ENCODE results near the gene AMMECR1. TPM values are rescaled to one million over a fixed set of nuclear protein-coding genes. Genes with fewer than 3 reads are reported as not detected.

AMMECR1 gene
- total RNA-seq, 4 donors from 2014 or later, result 7.1 to 15.3 (median 11.0) TPM

DNA sequence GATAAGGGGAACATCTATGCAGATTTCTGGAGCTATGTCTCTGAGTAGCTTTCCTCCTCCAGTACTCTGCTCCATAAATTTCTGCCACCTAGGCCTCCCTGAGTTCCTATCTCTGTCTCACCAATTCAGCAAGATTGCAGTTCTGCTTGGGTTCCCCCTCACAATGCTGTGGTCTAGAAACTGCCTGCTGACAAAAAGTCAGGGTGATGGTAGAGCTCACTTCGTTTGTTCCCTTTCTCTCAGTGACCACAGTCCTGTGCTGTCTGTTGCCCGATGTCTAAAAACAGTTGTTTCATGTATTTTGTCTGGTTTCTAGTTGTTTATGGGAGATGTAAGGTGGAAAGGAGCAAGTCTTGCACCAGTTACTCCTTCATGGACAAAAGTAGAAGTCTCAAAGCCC, 41.1 kb downstream of the AMMECR1 start:
- no peak overlapping the region for H3K4me3 ChIP-seq (ENCODE audit: low read depth, poor library complexity, severe bottlenecking)

DNA sequence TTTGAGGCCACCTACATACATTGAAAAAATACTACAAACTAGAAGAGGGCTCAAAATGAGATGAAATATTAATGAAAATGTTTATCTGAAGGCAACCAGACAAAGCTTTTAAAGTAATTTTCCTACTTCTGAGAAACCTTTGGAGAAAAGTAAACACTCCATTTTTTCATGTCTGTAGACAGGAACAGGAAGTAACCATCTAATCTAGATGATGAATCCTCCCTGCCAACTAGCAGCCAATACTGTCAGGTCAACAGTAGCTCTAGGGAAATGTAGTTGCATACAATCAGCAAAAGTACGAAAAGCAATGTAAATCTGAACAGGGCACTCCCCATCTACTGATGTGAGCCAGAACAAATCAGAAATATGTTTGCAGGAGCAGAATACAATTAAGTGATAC, 49.0 kb downstream of the AMMECR1 start:
- TF ChIP-seq POLR2A (IDR thresholded peaks at IDR 0.05), result no peak
- TF ChIP-seq, protein P1, sequence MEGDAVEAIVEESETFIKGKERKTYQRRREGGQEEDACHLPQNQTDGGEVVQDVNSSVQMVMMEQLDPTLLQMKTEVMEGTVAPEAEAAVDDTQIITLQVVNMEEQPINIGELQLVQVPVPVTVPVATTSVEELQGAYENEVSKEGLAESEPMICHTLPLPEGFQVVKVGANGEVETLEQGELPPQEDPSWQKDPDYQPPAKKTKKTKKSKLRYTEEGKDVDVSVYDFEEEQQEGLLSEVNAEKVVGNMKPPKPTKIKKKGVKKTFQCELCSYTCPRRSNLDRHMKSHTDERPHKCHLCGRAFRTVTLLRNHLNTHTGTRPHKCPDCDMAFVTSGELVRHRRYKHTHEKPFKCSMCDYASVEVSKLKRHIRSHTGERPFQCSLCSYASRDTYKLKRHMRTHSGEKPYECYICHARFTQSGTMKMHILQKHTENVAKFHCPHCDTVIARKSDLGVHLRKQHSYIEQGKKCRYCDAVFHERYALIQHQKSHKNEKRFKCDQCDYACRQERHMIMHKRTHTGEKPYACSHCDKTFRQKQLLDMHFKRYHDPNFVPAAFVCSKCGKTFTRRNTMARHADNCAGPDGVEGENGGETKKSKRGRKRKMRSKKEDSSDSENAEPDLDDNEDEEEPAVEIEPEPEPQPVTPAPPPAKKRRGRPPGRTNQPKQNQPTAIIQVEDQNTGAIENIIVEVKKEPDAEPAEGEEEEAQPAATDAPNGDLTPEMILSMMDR (IDR thresholded peaks at IDR 0.05), result no peak
- intact Hi-C loops (cut with DNase I; ENCODE audit: low total_unique reads), result no loop called here
- WGBS, 2 donors, result 27 to 62% methylated on average over 1 of the region's 1 CpG
- no peak overlapping the region for H3K4me3 ChIP-seq (ENCODE audit: low read depth, poor library complexity, severe bottlenecking)
- no peak for DNase-seq (ENCODE audit: low spot score in 2 of 2)

More for the DNA sequence above, 41.1 kb downstream of the AMMECR1 start:
- TF ChIP-seq, protein P1 (IDR thresholded peaks at IDR 0.05), result no peak
- no peak for TF ChIP-seq POLR2A (IDR thresholded peaks at IDR 0.05)
- DNase-seq (ENCODE audit: low spot score in 2 of 2), result no peak
- intact Hi-C loops (cut with DNase I; ENCODE audit: low total_unique reads), result no loop called here
- WGBS, 2 donors, result 81 to 97% methylated on average over 2 of the region's 2 CpGs

DNA sequence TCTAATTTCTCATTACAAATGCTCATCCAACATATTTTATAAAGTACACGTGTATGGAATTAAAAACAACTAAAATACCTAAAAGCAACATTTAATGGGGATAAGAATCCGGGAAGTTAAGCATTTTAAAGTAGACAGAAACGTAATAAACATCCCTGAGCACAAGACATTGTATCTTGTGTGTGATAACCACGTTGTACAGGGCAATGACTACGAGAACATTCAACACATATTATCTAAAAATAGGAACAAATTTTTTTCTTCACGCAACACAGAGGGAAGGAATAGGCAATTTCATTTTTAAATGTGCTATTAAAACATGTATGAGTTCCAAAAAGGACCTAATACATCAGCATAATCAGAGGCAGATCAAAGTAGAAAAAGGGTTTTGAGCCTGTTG, 49.5 kb downstream of the AMMECR1 start:
- WGBS, 2 donors, result 45 to 72% methylated on average over 6 of the region's 6 CpGs
- no peak overlapping the region for H3K4me3 ChIP-seq (ENCODE audit: low read depth, poor library complexity, severe bottlenecking)
- TF ChIP-seq, protein P1 (IDR thresholded peaks at IDR 0.05), result no peak
- TF ChIP-seq POLR2A (IDR thresholded peaks at IDR 0.05), result no peak
- no peak for DNase-seq (ENCODE audit: low spot score in 2 of 2)
- intact Hi-C loops (cut with DNase I; ENCODE audit: low total_unique reads), result no loop called here

DNA sequence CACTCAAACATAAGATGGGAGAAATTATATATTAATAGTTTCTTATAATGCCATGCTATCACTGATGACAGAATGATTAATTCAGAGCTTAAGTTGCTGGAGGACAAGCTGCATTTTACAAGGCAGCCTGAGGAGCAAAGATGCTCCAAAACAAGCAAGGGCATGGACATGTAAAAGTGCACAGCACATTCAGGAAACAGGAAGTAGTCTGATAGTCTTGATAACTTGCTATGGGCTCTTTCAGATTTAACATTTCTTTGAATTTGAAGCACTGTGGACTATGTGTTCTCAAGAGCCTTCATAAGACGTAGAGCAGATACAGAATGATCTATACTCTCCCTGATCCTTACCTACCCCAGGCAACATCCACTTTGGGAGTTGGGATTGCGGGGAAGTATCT, 50.0 kb downstream of the AMMECR1 start:
- intact Hi-C loops (cut with DNase I; ENCODE audit: low total_unique reads), result no loop called here
- TF ChIP-seq, protein P1 (IDR thresholded peaks at IDR 0.05), result no peak
- TF ChIP-seq POLR2A (IDR thresholded peaks at IDR 0.05), result no peak
- WGBS, 2 donors, result 72 to 83% methylated on average over 2 of the region's 2 CpGs
- H3K4me3 ChIP-seq (ENCODE audit: low read depth, poor library complexity, severe bottlenecking), result no peak overlapping the region
- no peak for DNase-seq (ENCODE audit: low spot score in 2 of 2)

DNA sequence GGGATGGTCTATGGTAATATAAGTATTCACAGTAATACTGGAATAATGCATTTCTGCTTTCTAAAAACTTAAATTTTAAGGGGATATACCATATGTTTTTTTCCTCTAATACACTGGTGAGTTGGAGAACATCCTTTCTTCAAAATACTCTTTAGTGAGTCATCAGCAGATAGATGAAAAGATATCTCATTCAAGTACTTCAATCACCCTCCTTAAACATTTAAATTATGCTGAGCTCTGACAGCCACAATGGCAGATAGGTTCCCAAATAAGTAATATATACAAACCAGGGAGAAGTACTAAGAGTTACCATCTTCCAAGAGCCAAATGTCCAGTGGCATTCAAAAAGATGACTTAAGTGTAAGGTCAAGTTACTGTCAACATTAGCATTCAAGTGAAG, 52.2 kb downstream of the AMMECR1 start:
- no peak overlapping the region for H3K4me3 ChIP-seq (ENCODE audit: low read depth, poor library complexity, severe bottlenecking)
- no peak for TF ChIP-seq POLR2A (IDR thresholded peaks at IDR 0.05)
- TF ChIP-seq, protein P1 (IDR thresholded peaks at IDR 0.05), result no peak
- intact Hi-C loops (cut with DNase I; ENCODE audit: low total_unique reads), result no loop called here
- DNase-seq (ENCODE audit: low spot score in 2 of 2), result no peak

DNA sequence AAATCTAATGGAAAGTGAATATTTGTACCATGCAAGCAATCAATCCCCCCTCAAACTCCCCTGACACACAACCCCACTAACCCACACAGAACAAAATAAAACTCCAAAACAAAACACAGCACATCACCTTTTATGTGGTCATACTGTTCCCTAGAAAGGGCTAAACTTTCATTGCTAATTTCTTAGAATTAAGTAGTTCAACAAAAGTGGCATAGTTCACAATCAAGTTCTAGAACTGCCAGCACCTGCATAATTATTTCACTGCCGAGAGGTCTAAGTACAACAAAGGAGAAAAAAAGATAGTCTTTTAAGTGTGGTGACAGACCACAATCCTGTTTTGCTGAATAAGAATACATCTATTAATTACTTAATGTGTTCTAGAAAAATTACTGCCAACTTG, 58.8 kb downstream of the AMMECR1 start:
- no peak overlapping the region for H3K4me3 ChIP-seq (ENCODE audit: low read depth, poor library complexity, severe bottlenecking)
- DNase-seq (ENCODE audit: low spot score in 2 of 2), result no peak
- TF ChIP-seq, protein P1 (IDR thresholded peaks at IDR 0.05), result no peak
- no peak for TF ChIP-seq POLR2A (IDR thresholded peaks at IDR 0.05)
- 67 to 88% methylated on average over 1 of the region's 1 CpG for WGBS, 2 donors
- intact Hi-C loops (cut with DNase I; ENCODE audit: low total_unique reads), result no loop called here
